HG03575 (cell line): ENCODE measurements around the gene MYB.

Source experiments
- ATAC-seq: cut with Tn5 transposase; IDR thresholded peaks from one replicate; pipeline ENCODE4 v1.9.1; 2021; ENCODE audit not compliant: unreplicated experiment, insufficient number of reproducible peaks, low FRiP score; ENCODE audit errors: extremely low read depth

MYB gene

GRCh38 chr6:135261872-135262725, 81.0 kb downstream of the MYB start:
- ATAC-seq = no peak

- no peak for ATAC-seq
Measured at GRCh38 chr6:135265278-135265677, 84.2 kb downstream of the MYB start.

DNA sequence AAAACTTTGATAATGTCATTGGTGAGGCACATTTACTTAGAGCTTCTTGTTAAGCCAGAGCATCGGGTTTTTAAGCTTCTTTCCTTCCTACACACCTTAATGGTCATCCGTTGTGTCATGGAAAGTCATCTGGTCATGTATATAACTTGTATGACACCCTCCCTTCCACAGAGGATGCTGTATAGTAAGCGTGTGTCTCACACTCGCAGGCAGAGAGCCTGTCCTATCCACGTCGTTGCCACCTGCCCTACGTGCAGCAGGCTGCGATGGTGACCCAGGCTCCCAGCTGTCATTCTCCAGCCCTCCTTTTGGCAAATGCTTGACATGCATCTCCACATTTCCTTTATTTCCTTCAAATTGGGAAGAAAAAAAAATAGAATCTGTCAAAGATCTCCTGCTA, 85.6 kb downstream of the MYB start:
- no peak for ATAC-seq

DNA sequence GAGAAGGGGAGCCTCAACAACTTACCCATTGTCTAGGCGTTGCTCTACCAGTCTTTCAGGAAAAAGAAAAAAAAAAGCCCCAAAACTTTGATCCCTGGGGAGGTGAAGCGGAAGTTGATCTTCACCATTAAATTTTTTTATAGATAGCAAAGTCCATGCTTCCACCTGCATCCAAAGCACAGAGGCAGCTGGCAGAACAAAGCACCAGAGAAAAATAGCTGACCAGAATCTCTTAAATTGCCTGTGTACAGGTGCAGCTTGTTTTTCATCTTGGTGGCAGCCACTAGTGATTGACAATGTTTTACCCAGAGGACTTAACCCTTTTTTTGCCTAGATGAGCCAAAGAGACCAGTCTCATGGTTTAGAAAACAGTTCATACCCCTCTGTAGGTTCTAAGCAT, 86.0 kb downstream of the MYB start:
- no peak for ATAC-seq

- no peak for ATAC-seq
Measured at GRCh38 chr6:135268263-135268662, 87.2 kb downstream of the MYB start.

GRCh38 chr6:135268740-135269139, 87.6 kb downstream of the MYB start:
- no peak for ATAC-seq
